Activated CD4-positive, alpha-beta T cell treated with anti-CD3 and anti-CD28 coated beads for 36 hours (primary cell): ENCODE measurements around the gene TTLL11. TPM values are rescaled to one million over a fixed set of nuclear protein-coding genes. Genes with fewer than 3 reads are reported as not detected.

Experiments used
- ATAC-seq: fragments of 200-7000 bp; cut with Tn5 transposase; one replicate; pipeline ENCODE4 v1.10.0; 2021; ENCODE audit warnings: mild to moderate bottlenecking, moderate library complexity
- CTCF ChIA-PET: fragments of 350-600 bp; sonication (Branson Sonifier 250); formaldehyde crosslinking; loops from one replicate; lab custom pipeline; 2021; ENCODE audit warnings: antibody characterized with exemption; lab: Charles Lee
- POLR2A ChIA-PET: fragments of 350-600 bp; sonication (Branson Sonifier 250); formaldehyde crosslinking; loops from one replicate; lab custom pipeline; 2021; ENCODE audit warnings: antibody characterized with exemption, inconsistent platforms; lab: Charles Lee
- DNase-seq: peaks from one replicate; pipeline ENCODE4 v3.0.0-alpha.2; 2020
- H3K27ac Mint-ChIP-seq: one replicate; pipeline ENCODE4 v1.8.0; 2021; ENCODE audit warnings: mixed read lengths
- H3K27me3 Mint-ChIP-seq: one replicate; pipeline ENCODE4 v1.8.0; 2021; ENCODE audit warnings: mixed read lengths
- H3K36me3 Mint-ChIP-seq: one replicate; pipeline ENCODE4 v1.8.0; 2021; ENCODE audit warnings: low read depth, mixed read lengths
- H3K4me1 Mint-ChIP-seq: one replicate; pipeline ENCODE4 v1.8.0; 2021; ENCODE audit warnings: mixed read lengths
- H3K4me3 Mint-ChIP-seq: one replicate; pipeline ENCODE4 v1.8.0; 2021; ENCODE audit warnings: mild to moderate bottlenecking, moderate library complexity, mixed read lengths
- H3K9me3 Mint-ChIP-seq: one replicate; pipeline ENCODE4 v1.8.0; 2021; ENCODE audit warnings: low read depth, mixed read lengths
- intact Hi-C, 2 experiments: fragments of 100-400 bp; cut with DNase I in 1 of 2; cut with micrococcal nuclease in 1 of 2; formaldehyde crosslinking; loops; one replicate each; pipeline versions ENCODE4 v1.14.2 to v1.15.1; 2022 to 2024; cut with DNase I, micrococcal nuclease
- total RNA-seq, 2 experiments: library from RNA; stranded (reverse); gene quantifications; one replicate each; pipeline ENCODE4 v1.2.3, GENCODE V29; 2021

TTLL11 gene
- total RNA-seq, 2 experiments from 2014 or later: 1.3 to 1.8 TPM

DNA sequence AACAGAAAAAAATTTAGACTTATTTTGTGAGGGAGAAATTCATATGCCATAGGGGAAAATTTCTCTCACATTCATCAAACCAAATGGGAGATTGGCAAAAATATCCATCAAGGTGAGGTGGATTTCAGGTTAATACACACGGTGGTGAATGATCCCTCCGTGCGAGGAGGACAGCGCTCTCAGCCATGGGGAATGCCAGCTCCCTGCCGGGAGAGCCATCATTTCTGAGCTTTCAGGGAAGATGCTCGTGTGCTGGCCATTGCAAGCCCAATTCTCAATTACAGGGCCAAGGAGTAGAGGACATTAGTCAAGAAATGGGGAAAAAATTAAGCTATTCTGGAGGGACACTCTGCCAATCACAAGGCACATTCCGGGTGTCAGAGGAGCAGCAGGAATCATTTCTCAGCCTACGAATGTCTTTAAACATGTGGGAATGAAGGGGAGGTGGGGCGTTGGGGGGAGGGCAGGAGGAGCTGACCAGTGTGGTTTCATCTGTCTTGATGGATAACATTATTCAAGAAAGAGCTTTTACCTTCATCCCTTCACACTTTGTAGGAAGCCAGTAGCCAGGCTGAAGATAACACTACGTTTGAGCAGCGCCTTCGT is 276.2 kb downstream of the TTLL11 start:
- Mint-ChIP-seq H3K27me3 (no peaks in the 10 kb centered on the region), H3K4me3 (no peak overlapping the region), H3K27ac (no peak overlapping the region), H3K9me3 (no peaks in the 10 kb centered on the region), H3K36me3 (no peaks in the 10 kb centered on the region), H3K4me1 (no peaks in the 10 kb centered on the region)
- ATAC-seq (no peak), DNase-seq (no peak)
- ChIA-PET CTCF (no interaction called here), POLR2A (no interaction called here)
- intact Hi-C loops: no loop called here

GRCh38 chr9:121816449-121816817 is 276.7 kb downstream of the TTLL11 start:
- H3K4me1 Mint-ChIP-seq: no peaks in the 10 kb centered on the region
- ATAC-seq: no peak
- POLR2A ChIA-PET: no interaction called here
- intact Hi-C loops: no loop called here
- no peak overlapping the region for H3K4me3 Mint-ChIP-seq
- H3K36me3 Mint-ChIP-seq: no peaks in the 10 kb centered on the region
- no peak overlapping the region for H3K27ac Mint-ChIP-seq
- no peaks in the 10 kb centered on the region for H3K27me3 Mint-ChIP-seq
- CTCF ChIA-PET: no interaction called here
- DNase-seq: no peak
- H3K9me3 Mint-ChIP-seq: no peaks in the 10 kb centered on the region

DNA sequence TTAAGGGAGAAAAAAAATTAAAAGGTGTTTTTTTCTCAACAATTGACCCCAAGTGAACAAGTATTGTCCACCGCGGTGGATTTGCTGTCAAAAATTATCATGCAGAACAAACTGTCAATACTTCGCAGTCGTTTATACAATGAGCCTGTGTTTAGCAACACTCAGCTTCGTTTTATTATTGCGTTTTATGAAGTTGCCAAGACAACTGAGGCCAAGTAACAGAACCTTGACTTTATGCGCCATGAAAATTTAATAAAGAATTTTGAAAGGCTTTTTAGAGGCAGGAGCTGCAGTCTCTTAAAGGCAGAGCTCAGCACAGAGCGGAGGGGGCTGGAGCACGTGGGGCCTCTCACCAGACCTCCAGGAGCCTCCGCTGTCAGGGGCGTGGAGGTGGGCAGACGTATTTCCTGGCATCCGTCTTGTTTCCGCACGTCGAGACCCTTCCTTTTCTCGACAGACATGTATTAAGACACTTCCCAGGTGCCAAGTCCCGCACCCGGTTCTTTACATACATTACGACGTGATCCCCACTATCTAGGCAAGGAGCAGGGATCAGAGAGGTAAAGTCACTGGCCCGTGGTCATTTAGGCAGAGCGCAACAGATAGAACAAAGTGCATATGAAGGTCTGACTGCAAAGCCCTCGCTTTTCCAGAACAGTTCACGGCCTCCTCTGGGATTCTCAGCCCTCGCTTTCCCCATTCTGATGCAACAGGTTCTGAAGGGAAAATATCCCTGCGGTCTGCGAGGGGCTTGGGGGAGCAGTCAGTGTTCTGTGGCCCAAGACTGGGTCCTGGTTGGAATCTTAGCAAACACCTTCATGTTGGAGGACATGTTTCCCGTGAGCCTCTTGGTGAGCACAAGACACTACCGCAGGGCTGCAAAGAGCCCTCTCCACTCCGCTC is 277.3 kb downstream of the TTLL11 start:
- no peaks in the 10 kb centered on the region for H3K4me1 Mint-ChIP-seq
- H3K9me3 Mint-ChIP-seq: no peaks in the 10 kb centered on the region
- ChIA-PET POLR2A (interaction anchor here (0.6 kb wide), 1 partner anchor 1691 kb away, joined by 4 read pairs; no protein-coding TSS in a partner anchor), CTCF (no interaction called here)
- H3K4me3 Mint-ChIP-seq: no peak overlapping the region
- intact Hi-C loops: no loop called here
- no peak for DNase-seq
- no peak for ATAC-seq
- no peaks in the 10 kb centered on the region for H3K36me3 Mint-ChIP-seq
- no peaks in the 10 kb centered on the region for H3K27me3 Mint-ChIP-seq
- no peak overlapping the region for H3K27ac Mint-ChIP-seq

DNA sequence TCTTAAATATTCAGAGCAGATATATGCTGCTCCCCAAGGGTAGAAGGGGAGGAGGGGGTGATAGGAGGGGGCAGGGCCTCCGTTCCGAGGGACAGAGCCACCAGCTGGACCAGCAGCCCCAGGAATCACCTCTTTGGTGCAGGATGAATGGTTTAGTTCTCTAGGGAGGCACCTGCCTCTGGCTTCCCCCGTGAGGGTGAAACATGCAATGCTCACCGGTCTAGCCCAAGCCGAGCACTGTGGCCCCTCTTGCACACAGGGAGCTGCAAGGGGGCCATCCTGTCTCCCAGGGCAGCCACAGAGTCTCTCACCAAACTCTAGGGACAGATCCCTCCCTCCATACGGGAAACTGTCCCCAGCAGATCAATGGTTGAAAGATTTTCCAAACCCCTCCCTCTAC is 278.0 kb downstream of the TTLL11 start:
- Mint-ChIP-seq H3K9me3 (no peaks in the 10 kb centered on the region), H3K27me3 (no peaks in the 10 kb centered on the region), H3K27ac (no peak overlapping the region), H3K36me3 (no peaks in the 10 kb centered on the region), H3K4me1 (no peaks in the 10 kb centered on the region), H3K4me3 (no peak overlapping the region)
- POLR2A ChIA-PET: interaction anchor here (0.6 kb wide), 1 partner anchor 1692 kb away, joined by 4 read pairs; no protein-coding TSS in a partner anchor
- CTCF ChIA-PET: interaction anchor here (0.7 kb wide), 1 partner anchor 312 kb away, joined by 3 read pairs; no protein-coding TSS in a partner anchor
- DNase-seq: no peak
- intact Hi-C loops: no loop called here
- no peak for ATAC-seq

GRCh38 chr9:121814594-121814993 is 278.5 kb downstream of the TTLL11 start:
- ChIA-PET CTCF (interaction anchor here (0.7 kb wide), 1 partner anchor 312 kb away, joined by 3 read pairs; no protein-coding TSS in a partner anchor), POLR2A (no interaction called here)
- H3K4me1 Mint-ChIP-seq: no peaks in the 10 kb centered on the region
- no peak for ATAC-seq
- H3K4me3 Mint-ChIP-seq: no peak overlapping the region
- no peak overlapping the region for H3K27ac Mint-ChIP-seq
- no peaks in the 10 kb centered on the region for H3K27me3 Mint-ChIP-seq
- no peaks in the 10 kb centered on the region for H3K36me3 Mint-ChIP-seq
- no peak for DNase-seq
- intact Hi-C loops: no loop called here
- H3K9me3 Mint-ChIP-seq: no peaks in the 10 kb centered on the region

DNA sequence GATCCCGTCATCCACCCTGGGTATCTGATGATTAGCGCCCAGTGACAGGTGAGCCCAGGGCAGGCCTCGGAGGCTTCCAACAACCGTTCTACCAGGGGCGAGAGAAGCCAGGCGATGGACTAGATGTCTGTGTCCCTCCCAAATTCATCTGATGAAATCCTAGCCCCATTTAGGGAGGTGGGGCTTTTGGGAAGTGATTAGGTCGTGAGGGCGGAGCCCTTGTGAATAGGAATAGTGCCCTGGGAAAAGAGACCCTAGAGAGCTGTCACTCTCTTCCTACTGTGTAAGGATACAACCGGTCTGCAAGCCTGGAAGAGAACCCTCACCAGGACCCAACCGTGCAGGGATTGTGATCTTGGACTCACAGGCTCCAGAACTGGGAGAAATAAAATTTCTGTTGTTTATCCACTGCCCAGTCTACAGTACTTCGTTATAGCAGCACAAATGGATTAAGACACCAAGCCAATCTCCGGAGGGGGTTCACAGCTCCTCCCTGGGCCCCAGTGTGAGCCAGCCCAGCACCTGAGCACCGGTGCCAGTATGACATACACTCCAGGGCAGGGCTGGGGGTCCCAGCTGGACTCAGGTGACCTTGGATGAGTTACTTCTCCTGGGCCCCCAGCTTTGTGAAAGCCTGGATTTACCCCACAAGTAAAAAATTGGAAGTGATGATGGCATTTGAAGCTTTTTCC is 279.4 kb downstream of the TTLL11 start:
- CTCF ChIA-PET: no interaction called here
- H3K4me3 Mint-ChIP-seq: no peak overlapping the region
- intact Hi-C loops: no loop called here
- no peak overlapping the region for H3K27ac Mint-ChIP-seq
- no peaks in the 10 kb centered on the region for H3K36me3 Mint-ChIP-seq
- ATAC-seq: no peak
- no peak for DNase-seq
- POLR2A ChIA-PET: no interaction called here
- H3K4me1 Mint-ChIP-seq: no peaks in the 10 kb centered on the region
- no peaks in the 10 kb centered on the region for H3K9me3 Mint-ChIP-seq
- H3K27me3 Mint-ChIP-seq: no peaks in the 10 kb centered on the region

DNA sequence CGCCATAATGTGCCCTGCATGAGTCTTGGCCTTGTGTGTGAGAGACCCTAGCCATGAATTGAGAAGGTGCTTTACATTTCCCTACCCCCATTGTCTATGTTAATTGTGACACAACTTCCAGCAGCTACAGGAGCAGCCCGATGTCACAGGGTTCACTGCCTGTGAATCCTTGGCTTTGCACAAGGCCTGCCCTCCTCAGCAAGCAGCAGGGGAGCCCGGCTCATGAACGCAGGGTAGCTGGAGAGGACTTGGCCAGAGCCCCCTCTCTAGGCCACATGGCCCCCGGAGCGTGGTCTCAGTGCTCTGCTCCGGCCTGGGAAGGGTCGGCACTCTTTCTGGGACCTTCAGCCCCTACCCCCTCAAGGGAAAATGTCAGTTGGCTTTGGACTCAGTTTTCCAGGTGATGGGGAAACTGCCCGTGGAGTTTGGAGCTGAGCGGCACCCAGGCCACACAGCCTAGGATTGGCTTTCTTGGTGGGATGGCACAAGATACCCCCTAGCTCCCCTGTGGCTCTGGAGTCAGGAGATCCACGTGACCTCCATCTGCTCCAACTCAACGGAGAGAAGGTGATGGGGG is 280.9 kb downstream of the TTLL11 start:
- ATAC-seq (no peak), DNase-seq (no peak)
- no peaks in the 10 kb centered on the region for H3K36me3 Mint-ChIP-seq
- no peak overlapping the region for H3K4me3 Mint-ChIP-seq
- H3K27me3 Mint-ChIP-seq: no peaks in the 10 kb centered on the region
- CTCF ChIA-PET: interaction anchor here (0.6 kb wide), 1 partner anchor 532 kb away, joined by 3 read pairs; no protein-coding TSS in a partner anchor
- no peaks in the 10 kb centered on the region for H3K9me3 Mint-ChIP-seq
- POLR2A ChIA-PET: no interaction called here
- H3K27ac Mint-ChIP-seq: no peak overlapping the region
- intact Hi-C loops: no loop called here
- no peaks in the 10 kb centered on the region for H3K4me1 Mint-ChIP-seq

DNA sequence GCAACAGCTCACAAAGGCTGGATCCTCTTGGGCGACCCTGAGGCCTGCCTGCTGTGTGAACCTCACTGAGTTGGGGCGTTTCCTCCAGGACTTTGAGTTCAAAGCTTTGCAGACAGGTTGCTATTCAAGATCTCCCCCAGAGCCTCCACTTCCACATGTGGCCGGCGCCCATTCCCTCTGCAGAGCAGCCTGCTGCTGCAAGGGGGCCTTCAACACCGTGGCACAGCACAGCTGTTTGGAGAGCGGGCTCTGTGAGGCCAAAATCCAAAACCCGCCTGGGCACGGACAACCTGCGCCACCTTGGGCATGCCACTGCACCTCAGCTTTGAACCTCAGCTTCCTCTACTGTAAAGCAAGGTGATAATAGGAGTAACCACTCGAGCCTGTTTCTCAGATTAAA is 281.4 kb downstream of the TTLL11 start:
- Mint-ChIP-seq H3K4me1 (no peaks in the 10 kb centered on the region), H3K4me3 (no peak overlapping the region), H3K27ac (no peak overlapping the region), H3K36me3 (no peaks in the 10 kb centered on the region), H3K9me3 (no peaks in the 10 kb centered on the region), H3K27me3 (no peaks in the 10 kb centered on the region)
- DNase-seq (no peak), ATAC-seq (no peak)
- intact Hi-C loops: no loop called here
- ChIA-PET CTCF (interaction anchor here (0.6 to 0.9 kb wide), 2 partner anchors 272 to 532 kb away, joined by 3 read pairs; no protein-coding TSS in a partner anchor), POLR2A (no interaction called here)

- no peaks in the 10 kb centered on the region for H3K36me3 Mint-ChIP-seq
- POLR2A ChIA-PET: no interaction called here
- CTCF ChIA-PET: interaction anchor here (0.9 kb wide), 1 partner anchor 273 kb away, joined by 3 read pairs; no protein-coding TSS in a partner anchor
- DNase-seq (no peak), ATAC-seq (no peak)
- H3K4me3 Mint-ChIP-seq: no peak overlapping the region
- H3K9me3 Mint-ChIP-seq: no peaks in the 10 kb centered on the region
- H3K27me3 Mint-ChIP-seq: no peaks in the 10 kb centered on the region
- intact Hi-C loops: no loop called here
- H3K4me1 Mint-ChIP-seq: no peaks in the 10 kb centered on the region
- no peak overlapping the region for H3K27ac Mint-ChIP-seq
These were observed 282.0 kb downstream of the TTLL11 start for GRCh38 chr9:121811140-121811539.

- POLR2A ChIA-PET: no interaction called here
- no peak overlapping the region for H3K4me3 Mint-ChIP-seq
- no peaks in the 10 kb centered on the region for H3K4me1 Mint-ChIP-seq
These were observed 282.6 kb downstream of the TTLL11 start for GRCh38 chr9:121810489-121810888.

DNA sequence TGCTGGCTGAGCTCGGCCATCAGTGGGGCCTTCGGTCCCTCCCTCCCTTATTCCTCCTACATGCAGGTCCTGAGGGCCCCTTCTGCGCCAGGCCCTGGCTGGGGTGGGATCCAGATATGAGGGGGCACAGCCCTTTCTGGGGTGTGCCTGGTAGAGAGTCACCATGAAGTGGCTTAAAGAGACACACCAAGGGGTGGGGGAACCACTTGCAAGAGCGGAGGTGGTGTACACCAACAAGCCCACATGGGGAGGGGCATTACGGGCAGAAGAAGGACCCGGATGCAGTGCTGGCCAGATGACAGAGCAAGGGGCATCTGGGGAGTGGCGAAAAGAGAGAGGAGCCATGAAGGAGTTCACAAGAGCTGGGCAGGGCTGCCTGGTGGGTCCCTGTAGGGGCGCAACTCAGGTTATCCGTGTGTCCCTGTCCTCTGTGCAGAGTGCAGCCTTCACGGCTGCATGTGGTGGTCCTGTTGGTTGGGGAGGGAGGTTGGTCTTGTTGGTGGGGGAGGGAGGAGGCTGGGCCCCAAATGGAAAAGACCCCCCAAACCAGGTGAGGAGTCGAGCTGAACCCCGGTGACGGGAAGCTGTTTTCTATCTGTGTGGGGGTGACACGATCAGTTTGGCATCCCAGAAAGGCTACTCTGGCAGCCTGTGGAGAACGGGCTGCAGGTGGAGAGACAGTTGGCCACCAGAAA is 283.6 kb downstream of the TTLL11 start:
- Mint-ChIP-seq H3K4me3 (no peak overlapping the region), H3K4me1 (no peaks in the 10 kb centered on the region), H3K27ac (no peak overlapping the region), H3K9me3 (peaks cover 4% of the 10 kb centered on the region), H3K36me3 (no peaks in the 10 kb centered on the region), H3K27me3 (no peaks in the 10 kb centered on the region)
- POLR2A ChIA-PET: no interaction called here
- CTCF ChIA-PET: no interaction called here
- DNase-seq: no peak
- intact Hi-C loops: no loop called here
- no peak for ATAC-seq

More at GRCh38 chr9:121810489-121810888, 282.6 kb downstream of the TTLL11 start:
- intact Hi-C loops: no loop called here
- no peaks in the 10 kb centered on the region for H3K9me3 Mint-ChIP-seq
- ATAC-seq (no peak), DNase-seq (no peak)
- CTCF ChIA-PET: no interaction called here
- H3K36me3 Mint-ChIP-seq: no peaks in the 10 kb centered on the region
- no peaks in the 10 kb centered on the region for H3K27me3 Mint-ChIP-seq
- no peak overlapping the region for H3K27ac Mint-ChIP-seq
